HTERT RPE-1 (cell line): Measurements from ENCODE around the gene ZNF235.
"Not testable (repeated sequence)": the region's sequence is repeated elsewhere in the genome, so short reads cannot be mapped to it uniquely, and the experiment has no call there.

Experiments
- in situ Hi-C: fragments of 300-500 bp; cut with MboI; formaldehyde crosslinking; loops from 4 replicates; pipeline ENCODE4 v1.14.3; 2020; ENCODE audit warnings: low sequenced_read_pairs

Gene ZNF235

GRCh38 chr19:44304659-44305193, at the start of gene ZNF235:
Gene ZNF235, minus strand, starts transcription at chr19:44305025. Its CDS starts 1,621 bp downstream, at chr19:44303404.
- in situ Hi-C loops, result no loop called here

GRCh38 chr19:44346556-44346955, 41.7 kb upstream of the ZNF235 start:
- in situ Hi-C loops, result no loop called here

- in situ Hi-C loops, result no loop called here
Observed at GRCh38 chr19:44345959-44346358, 41.1 kb upstream of the ZNF235 start.

GRCh38 chr19:44344255-44344654, 39.4 kb upstream of the ZNF235 start:
- in situ Hi-C loops, result no loop called here

- in situ Hi-C loops, result no loop called here
Observed at GRCh38 chr19:44341794-44342193, 37.0 kb upstream of the ZNF235 start.

GRCh38 chr19:44334639-44335038, 29.8 kb upstream of the ZNF235 start:
- in situ Hi-C loops, result not testable (repeated sequence)

- in situ Hi-C loops, result no loop called here
Observed at GRCh38 chr19:44332145-44332544, 27.3 kb upstream of the ZNF235 start.

- in situ Hi-C loops, result no loop called here
Observed at GRCh38 chr19:44315883-44316282, 11.1 kb upstream of the ZNF235 start.

GRCh38 chr19:44313231-44313630, 8.4 kb upstream of the ZNF235 start:
- in situ Hi-C loops, result no loop called here

- in situ Hi-C loops, result no loop called here
Observed at GRCh38 chr19:44308011-44308410, 3.2 kb upstream of the ZNF235 start.

- in situ Hi-C loops, result no loop called here
Observed at GRCh38 chr19:44306283-44306682, 1.5 kb upstream of the ZNF235 start.

GRCh38 chr19:44305457-44305856, 632 bp upstream of the ZNF235 start:
- in situ Hi-C loops, result no loop called here

- in situ Hi-C loops, result no loop called here
Observed at GRCh38 chr19:44303976-44304568, 753 bp downstream of the ZNF235 start.

- in situ Hi-C loops, result no loop called here
Observed at GRCh38 chr19:44303320-44303719, 1.5 kb downstream of the ZNF235 start.

- in situ Hi-C loops, result no loop called here
Observed at GRCh38 chr19:44284968-44285367, 19.9 kb downstream of the ZNF235 start.

- in situ Hi-C loops, result no loop called here
Observed at GRCh38 chr19:44282846-44283245, 22.0 kb downstream of the ZNF235 start.

GRCh38 chr19:44280916-44281315, 23.9 kb downstream of the ZNF235 start:
- in situ Hi-C loops, result no loop called here

GRCh38 chr19:44278181-44278690, 26.6 kb downstream of the ZNF235 start:
- in situ Hi-C loops, result no loop called here

- in situ Hi-C loops, result no loop called here
Observed at GRCh38 chr19:44277331-44277730, 27.5 kb downstream of the ZNF235 start.

- in situ Hi-C loops, result no loop called here
Observed at GRCh38 chr19:44260695-44261446, 44.0 kb downstream of the ZNF235 start.

- in situ Hi-C loops, result no loop called here
Observed at GRCh38 chr19:44260343-44260681, 44.5 kb downstream of the ZNF235 start.

- in situ Hi-C loops, result no loop called here
Observed at GRCh38 chr19:44258835-44259413, 45.9 kb downstream of the ZNF235 start.
